ENCODE measurements around the gene CD44.

DNA sequence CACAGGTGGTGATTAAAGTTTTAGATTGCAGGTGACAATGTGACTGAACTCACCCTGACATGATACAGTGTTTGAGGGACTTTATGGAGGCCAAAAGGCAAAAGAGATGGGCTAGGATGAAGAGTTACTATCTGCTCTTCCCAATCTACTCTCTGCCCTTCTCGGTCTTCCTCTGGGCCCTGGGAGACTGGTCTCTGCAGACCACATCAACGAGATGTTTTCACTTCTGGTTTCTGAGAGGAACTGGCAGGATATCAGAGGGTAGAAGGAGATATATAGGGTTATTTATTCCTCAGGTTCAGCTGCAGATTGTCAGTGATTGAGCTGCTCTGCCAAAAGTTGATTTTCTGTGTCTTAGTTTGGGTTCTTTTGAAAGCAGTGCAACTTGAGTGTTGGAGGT, 32.4 kb upstream of the CD44 start:
- TF ChIP-seq, protein P1, sequence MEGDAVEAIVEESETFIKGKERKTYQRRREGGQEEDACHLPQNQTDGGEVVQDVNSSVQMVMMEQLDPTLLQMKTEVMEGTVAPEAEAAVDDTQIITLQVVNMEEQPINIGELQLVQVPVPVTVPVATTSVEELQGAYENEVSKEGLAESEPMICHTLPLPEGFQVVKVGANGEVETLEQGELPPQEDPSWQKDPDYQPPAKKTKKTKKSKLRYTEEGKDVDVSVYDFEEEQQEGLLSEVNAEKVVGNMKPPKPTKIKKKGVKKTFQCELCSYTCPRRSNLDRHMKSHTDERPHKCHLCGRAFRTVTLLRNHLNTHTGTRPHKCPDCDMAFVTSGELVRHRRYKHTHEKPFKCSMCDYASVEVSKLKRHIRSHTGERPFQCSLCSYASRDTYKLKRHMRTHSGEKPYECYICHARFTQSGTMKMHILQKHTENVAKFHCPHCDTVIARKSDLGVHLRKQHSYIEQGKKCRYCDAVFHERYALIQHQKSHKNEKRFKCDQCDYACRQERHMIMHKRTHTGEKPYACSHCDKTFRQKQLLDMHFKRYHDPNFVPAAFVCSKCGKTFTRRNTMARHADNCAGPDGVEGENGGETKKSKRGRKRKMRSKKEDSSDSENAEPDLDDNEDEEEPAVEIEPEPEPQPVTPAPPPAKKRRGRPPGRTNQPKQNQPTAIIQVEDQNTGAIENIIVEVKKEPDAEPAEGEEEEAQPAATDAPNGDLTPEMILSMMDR (IDR thresholded peaks at IDR 0.05) = no peak
- TF ChIP-seq EP300 (IDR thresholded peaks at IDR 0.05) = no peak
